HEK293T (cell line): Measurements from ENCODE around the gene TJP3.

Source experiments
- CTBP1 ChIP-seq: fragments of 450-650 bp; IDR thresholded peaks from 2 replicates; pipeline ENCODE4 v1.6.1; 2016; ENCODE audit warnings: borderline replicate concordance
- FOXA1 ChIP-seq: fragments of 450-650 bp; IDR thresholded peaks from 2 replicates; pipeline ENCODE4 v1.6.1; 2016; ENCODE audit warnings: mild to moderate bottlenecking
- FOXK2 ChIP-seq: fragments of 450-650 bp; IDR thresholded peaks from 2 replicates; pipeline ENCODE4 v1.6.1; 2016; ENCODE audit warnings: mild to moderate bottlenecking
- L3MBTL2 ChIP-seq: fragments of 450-650 bp; conservative IDR thresholded peaks from 2 replicates; pipeline ENCODE4 v1.6.1; 2016; ENCODE audit warnings: mild to moderate bottlenecking
- NFRKB ChIP-seq: fragments of 450-650 bp; IDR thresholded peaks from 2 replicates; pipeline ENCODE4 v1.6.1; 2016; ENCODE audit warnings: mild to moderate bottlenecking, moderate library complexity
- TARDBP ChIP-seq: fragments of 450-650 bp; IDR thresholded peaks from 2 replicates; pipeline ENCODE4 v1.6.1; 2016

DNA sequence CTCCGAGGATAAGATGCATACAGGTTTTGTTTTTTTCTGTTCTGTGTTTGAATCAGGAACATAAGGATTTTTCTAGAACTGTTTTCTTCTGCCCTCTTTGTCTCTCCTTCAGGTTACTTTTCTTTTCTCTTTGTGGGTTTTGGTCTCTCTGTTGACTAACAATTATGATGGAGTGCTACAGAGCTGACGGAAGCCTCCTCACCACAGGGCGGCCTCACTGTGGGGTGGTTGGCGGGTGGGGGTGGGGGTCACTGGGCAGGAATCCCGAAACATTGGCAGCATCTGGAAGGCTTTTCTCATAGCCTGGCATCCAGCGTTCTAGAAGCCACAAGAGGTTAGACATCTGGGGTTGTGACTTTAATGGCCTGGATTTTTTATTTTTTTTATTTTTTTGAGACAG, 90.0 kb downstream of the TJP3 start:
- TF ChIP-seq FOXK2: no peak
- no peak for TF ChIP-seq FOXA1
- no peak for TF ChIP-seq L3MBTL2
- TF ChIP-seq CTBP1: no peak
- no peak for TF ChIP-seq TARDBP
- no peak for TF ChIP-seq NFRKB
